Measurements from ENCODE around the gene TFPI.

Gene TFPI

DNA sequence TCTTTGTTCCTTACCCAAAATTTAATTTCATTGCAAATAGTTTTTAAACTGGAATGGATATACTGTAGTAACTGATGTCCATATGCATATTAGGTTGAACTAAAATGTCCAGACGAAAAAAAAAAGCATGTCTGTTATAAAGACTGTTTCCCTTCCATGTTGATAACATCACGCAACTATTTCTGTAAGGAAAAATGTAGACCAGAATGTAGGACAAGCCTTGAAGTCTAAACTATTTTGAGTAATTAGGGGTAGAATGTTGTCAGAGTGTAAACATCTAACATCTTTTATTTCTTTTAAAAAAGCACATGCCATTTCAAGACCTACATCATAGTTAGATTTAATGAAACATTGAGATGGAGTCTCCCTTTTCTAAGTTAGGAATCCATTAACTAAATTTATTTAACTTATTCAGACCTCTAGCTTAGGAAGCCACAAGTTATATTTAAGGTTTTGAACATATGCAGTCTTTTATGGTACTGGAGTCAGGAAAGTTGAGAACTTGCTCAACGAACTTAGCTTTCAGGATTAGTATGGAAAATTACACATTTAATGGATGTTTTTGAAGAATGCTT lies 114.0 kb downstream of the TFPI start:
- H3K9me3 ChIP-seq (ENCODE audit: control insufficient read depth, low read length): no peaks in the 10 kb centered on the region
- H3K9ac ChIP-seq (ENCODE audit: low read length): no peak overlapping the region
- H3K4me3 ChIP-seq (ENCODE audit: low read length): no peak overlapping the region
- H3K36me3 ChIP-seq (ENCODE audit: control insufficient read depth, insufficient read depth, low read length): no peaks in the 10 kb centered on the region
- no peaks in the 10 kb centered on the region for H3K27me3 ChIP-seq (ENCODE audit: control insufficient read depth, insufficient read depth, low read length)
- no peaks in the 10 kb centered on the region for H3K4me1 ChIP-seq (ENCODE audit: control insufficient read depth, insufficient read depth, low read length)

DNA sequence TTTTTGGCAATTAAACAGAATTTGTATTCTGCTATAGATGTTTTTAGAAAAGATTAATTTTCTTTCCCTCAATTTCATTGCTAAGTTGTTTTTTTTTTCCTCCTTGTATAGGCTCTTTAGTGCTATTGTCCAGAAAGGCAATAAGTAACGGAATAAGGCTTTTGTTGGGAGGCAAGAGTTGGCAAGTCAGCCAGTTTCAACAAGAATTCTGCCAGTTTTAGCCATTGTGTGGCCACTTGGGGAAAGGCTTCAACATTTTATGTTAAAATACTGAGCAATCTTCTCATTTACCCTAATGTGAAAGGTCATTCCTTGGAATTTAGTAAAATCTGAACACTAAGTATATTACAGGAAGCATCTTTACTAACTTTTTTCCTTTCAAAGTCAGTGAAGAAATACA lies 115.8 kb downstream of the TFPI start:
- Histone ChIP-seq H3K9me3 (ENCODE audit: control insufficient read depth, low read length) (no peaks in the 10 kb centered on the region), H3K9ac (ENCODE audit: low read length) (no peak overlapping the region), H3K4me1 (ENCODE audit: control insufficient read depth, insufficient read depth, low read length) (no peaks in the 10 kb centered on the region), H3K4me3 (ENCODE audit: low read length) (no peak overlapping the region), H3K27me3 (ENCODE audit: control insufficient read depth, insufficient read depth, low read length) (no peaks in the 10 kb centered on the region), H3K36me3 (ENCODE audit: control insufficient read depth, insufficient read depth, low read length) (no peaks in the 10 kb centered on the region)

- Histone ChIP-seq H3K9ac (ENCODE audit: low read length) (no peak overlapping the region), H3K4me3 (ENCODE audit: low read length) (no peak overlapping the region), H3K27me3 (ENCODE audit: control insufficient read depth, insufficient read depth, low read length) (no peaks in the 10 kb centered on the region), H3K4me1 (ENCODE audit: control insufficient read depth, insufficient read depth, low read length) (no peaks in the 10 kb centered on the region), H3K36me3 (ENCODE audit: control insufficient read depth, insufficient read depth, low read length) (no peaks in the 10 kb centered on the region), H3K9me3 (ENCODE audit: control insufficient read depth, low read length) (no peaks in the 10 kb centered on the region)
Measured at GRCh38 chr2:187435756-187436155, 118.5 kb downstream of the TFPI start.

DNA sequence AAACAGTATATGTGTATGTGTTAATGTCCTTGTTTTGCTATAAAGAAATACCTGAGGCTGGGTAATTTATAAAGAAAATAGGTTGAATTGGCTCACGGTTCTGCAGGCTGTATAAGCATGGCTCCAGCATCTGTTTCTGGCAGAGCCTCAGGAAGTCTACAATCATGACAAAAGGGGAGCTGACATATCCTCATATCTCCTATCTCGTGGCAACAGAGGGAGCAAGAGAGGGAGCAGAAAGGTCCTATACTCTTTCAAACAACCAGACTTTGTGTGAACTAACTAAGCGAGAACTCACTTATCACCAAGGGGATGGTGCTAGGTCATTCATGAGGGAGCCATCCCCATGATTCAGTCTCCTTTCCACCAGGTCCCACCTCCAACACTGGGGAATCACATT lies 119.2 kb downstream of the TFPI start:
- no peak overlapping the region for H3K4me3 ChIP-seq (ENCODE audit: low read length)
- no peaks in the 10 kb centered on the region for H3K27me3 ChIP-seq (ENCODE audit: control insufficient read depth, insufficient read depth, low read length)
- H3K36me3 ChIP-seq (ENCODE audit: control insufficient read depth, insufficient read depth, low read length): no peaks in the 10 kb centered on the region
- no peaks in the 10 kb centered on the region for H3K4me1 ChIP-seq (ENCODE audit: control insufficient read depth, insufficient read depth, low read length)
- no peaks in the 10 kb centered on the region for H3K9me3 ChIP-seq (ENCODE audit: control insufficient read depth, low read length)
- no peak overlapping the region for H3K9ac ChIP-seq (ENCODE audit: low read length)

GRCh38 chr2:187434342-187434785 lies 119.9 kb downstream of the TFPI start:
- H3K36me3 ChIP-seq (ENCODE audit: control insufficient read depth, insufficient read depth, low read length): no peaks in the 10 kb centered on the region
- no peaks in the 10 kb centered on the region for H3K4me1 ChIP-seq (ENCODE audit: control insufficient read depth, insufficient read depth, low read length)
- no peak overlapping the region for H3K9ac ChIP-seq (ENCODE audit: low read length)
- H3K27me3 ChIP-seq (ENCODE audit: control insufficient read depth, insufficient read depth, low read length): no peaks in the 10 kb centered on the region
- no peaks in the 10 kb centered on the region for H3K9me3 ChIP-seq (ENCODE audit: control insufficient read depth, low read length)
- H3K4me3 ChIP-seq (ENCODE audit: low read length): no peak overlapping the region

DNA sequence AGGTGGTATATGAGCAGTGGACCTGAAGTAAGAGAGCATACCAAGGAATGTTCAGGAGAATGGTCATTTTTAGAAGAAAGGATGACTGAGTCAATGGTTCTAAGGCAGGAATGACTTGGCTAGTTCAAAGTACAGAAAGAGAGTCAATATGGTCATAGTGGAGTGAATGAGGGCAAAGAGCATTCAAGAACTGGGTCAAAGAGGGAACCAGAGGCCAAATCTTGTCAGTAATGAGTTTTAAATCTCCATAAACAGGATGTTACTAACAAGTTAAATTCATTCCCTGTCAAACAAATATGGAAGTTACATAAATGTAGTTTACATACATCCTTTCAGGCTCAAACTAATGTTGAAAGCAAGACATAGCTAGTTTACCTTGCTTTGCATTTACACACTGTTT lies 122.3 kb downstream of the TFPI start:
- Histone ChIP-seq H3K27me3 (ENCODE audit: control insufficient read depth, insufficient read depth, low read length) (no peaks in the 10 kb centered on the region), H3K9me3 (ENCODE audit: control insufficient read depth, low read length) (no peaks in the 10 kb centered on the region), H3K36me3 (ENCODE audit: control insufficient read depth, insufficient read depth, low read length) (no peaks in the 10 kb centered on the region), H3K4me1 (ENCODE audit: control insufficient read depth, insufficient read depth, low read length) (no peaks in the 10 kb centered on the region), H3K9ac (ENCODE audit: low read length) (no peak overlapping the region), H3K4me3 (ENCODE audit: low read length) (no peak overlapping the region)

DNA sequence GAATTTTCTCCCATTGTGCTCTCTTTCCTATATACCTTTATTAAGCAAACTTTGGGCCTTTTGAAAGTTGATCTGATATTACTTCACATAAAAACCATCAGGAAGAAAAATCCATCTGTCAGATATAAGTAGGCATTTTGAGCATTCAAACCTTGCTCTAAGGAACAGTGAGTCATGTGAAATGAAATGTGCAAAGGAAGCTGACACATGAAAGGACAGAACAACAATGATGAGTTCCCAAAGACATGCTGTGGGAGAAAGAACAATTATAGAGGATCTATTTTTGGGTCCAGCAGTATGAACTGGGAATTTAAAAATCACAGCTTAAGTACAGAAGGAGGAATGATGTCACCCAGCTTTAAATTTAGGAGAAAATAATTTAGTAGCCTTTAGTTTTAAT lies 124.2 kb downstream of the TFPI start:
- Histone ChIP-seq H3K9ac (ENCODE audit: low read length) (no peak overlapping the region), H3K36me3 (ENCODE audit: control insufficient read depth, insufficient read depth, low read length) (no peaks in the 10 kb centered on the region), H3K27me3 (ENCODE audit: control insufficient read depth, insufficient read depth, low read length) (no peaks in the 10 kb centered on the region), H3K4me1 (ENCODE audit: control insufficient read depth, insufficient read depth, low read length) (no peaks in the 10 kb centered on the region), H3K4me3 (ENCODE audit: low read length) (no peak overlapping the region), H3K9me3 (ENCODE audit: control insufficient read depth, low read length) (no peaks in the 10 kb centered on the region)

- no peak overlapping the region for H3K4me3 ChIP-seq (ENCODE audit: low read length)
- H3K36me3 ChIP-seq (ENCODE audit: control insufficient read depth, insufficient read depth, low read length): no peaks in the 10 kb centered on the region
- no peaks in the 10 kb centered on the region for H3K4me1 ChIP-seq (ENCODE audit: control insufficient read depth, insufficient read depth, low read length)
- H3K9ac ChIP-seq (ENCODE audit: low read length): no peak overlapping the region
- H3K9me3 ChIP-seq (ENCODE audit: control insufficient read depth, low read length): no peaks in the 10 kb centered on the region
- H3K27me3 ChIP-seq (ENCODE audit: control insufficient read depth, insufficient read depth, low read length): no peaks in the 10 kb centered on the region
Measured at GRCh38 chr2:187424146-187424545, 130.1 kb downstream of the TFPI start.

GRCh38 chr2:187422282-187422681 lies 132.0 kb downstream of the TFPI start:
- no peak overlapping the region for H3K9ac ChIP-seq (ENCODE audit: low read length)
- no peaks in the 10 kb centered on the region for H3K36me3 ChIP-seq (ENCODE audit: control insufficient read depth, insufficient read depth, low read length)
- H3K4me3 ChIP-seq (ENCODE audit: low read length): no peak overlapping the region
- no peaks in the 10 kb centered on the region for H3K9me3 ChIP-seq (ENCODE audit: control insufficient read depth, low read length)
- H3K27me3 ChIP-seq (ENCODE audit: control insufficient read depth, insufficient read depth, low read length): no peaks in the 10 kb centered on the region
- no peaks in the 10 kb centered on the region for H3K4me1 ChIP-seq (ENCODE audit: control insufficient read depth, insufficient read depth, low read length)

DNA sequence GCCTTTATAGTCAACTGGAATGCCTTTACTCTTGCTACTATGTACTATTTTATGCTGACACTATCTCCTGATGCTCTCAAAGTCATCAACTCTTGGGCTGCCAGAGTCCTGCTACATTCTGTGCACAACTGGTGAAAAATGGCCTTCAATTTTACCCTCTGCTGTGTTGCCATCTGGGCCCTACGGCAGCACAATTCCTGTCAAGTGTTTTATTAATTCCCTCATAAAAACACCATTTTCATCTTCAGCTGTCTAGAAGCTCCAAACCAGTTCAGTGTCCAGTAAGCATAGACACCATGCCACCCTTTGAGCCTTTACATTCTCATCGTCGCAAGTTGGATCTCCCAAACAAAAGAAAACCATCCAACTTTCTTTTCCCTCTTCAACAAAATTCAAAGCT lies 132.7 kb downstream of the TFPI start:
- Histone ChIP-seq H3K4me3 (ENCODE audit: low read length) (no peak overlapping the region), H3K9ac (ENCODE audit: low read length) (no peak overlapping the region), H3K9me3 (ENCODE audit: control insufficient read depth, low read length) (no peaks in the 10 kb centered on the region), H3K27me3 (ENCODE audit: control insufficient read depth, insufficient read depth, low read length) (no peaks in the 10 kb centered on the region), H3K4me1 (ENCODE audit: control insufficient read depth, insufficient read depth, low read length) (no peaks in the 10 kb centered on the region), H3K36me3 (ENCODE audit: control insufficient read depth, insufficient read depth, low read length) (no peaks in the 10 kb centered on the region)

GRCh38 chr2:187419808-187420207 lies 134.4 kb downstream of the TFPI start:
- no peak overlapping the region for H3K9ac ChIP-seq (ENCODE audit: low read length)
- no peaks in the 10 kb centered on the region for H3K36me3 ChIP-seq (ENCODE audit: control insufficient read depth, insufficient read depth, low read length)
- no peaks in the 10 kb centered on the region for H3K4me1 ChIP-seq (ENCODE audit: control insufficient read depth, insufficient read depth, low read length)
- H3K9me3 ChIP-seq (ENCODE audit: control insufficient read depth, low read length): no peaks in the 10 kb centered on the region
- H3K27me3 ChIP-seq (ENCODE audit: control insufficient read depth, insufficient read depth, low read length): no peaks in the 10 kb centered on the region
- H3K4me3 ChIP-seq (ENCODE audit: low read length): no peak overlapping the region

DNA sequence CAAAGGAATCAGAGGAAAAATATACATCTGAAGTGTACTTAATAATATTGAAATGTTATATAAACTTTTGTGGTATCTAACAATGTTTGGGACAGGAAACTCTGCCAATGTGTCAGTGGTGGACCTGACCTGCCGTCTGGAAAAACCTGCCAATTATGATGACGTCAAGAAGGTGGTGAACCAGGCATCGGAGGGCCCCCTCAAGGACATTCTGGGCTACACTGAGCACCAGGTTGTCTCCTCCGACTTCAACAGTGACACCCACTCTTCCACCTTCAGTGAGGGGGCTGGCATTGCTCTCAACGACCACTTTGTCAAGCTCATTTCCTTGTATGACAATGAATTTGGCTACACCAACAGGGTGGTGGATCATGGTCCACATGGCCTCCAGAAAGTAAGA lies 138.8 kb downstream of the TFPI start:
- H3K4me1 ChIP-seq (ENCODE audit: control insufficient read depth, insufficient read depth, low read length): no peaks in the 10 kb centered on the region
- no peak overlapping the region for H3K4me3 ChIP-seq (ENCODE audit: low read length)
- H3K9ac ChIP-seq (ENCODE audit: low read length): no peak overlapping the region
- no peaks in the 10 kb centered on the region for H3K9me3 ChIP-seq (ENCODE audit: control insufficient read depth, low read length)
- no peaks in the 10 kb centered on the region for H3K36me3 ChIP-seq (ENCODE audit: control insufficient read depth, insufficient read depth, low read length)
- no peaks in the 10 kb centered on the region for H3K27me3 ChIP-seq (ENCODE audit: control insufficient read depth, insufficient read depth, low read length)
